Measurements from ENCODE around the gene GRK5. TPM values are rescaled to one million over a fixed set of nuclear protein-coding genes. Genes with fewer than 3 reads are reported as not detected.

GRK5 gene
- total and polyA plus RNA-seq, 12 donors = 9.3 to 96.4 (median 21.5) TPM

DNA sequence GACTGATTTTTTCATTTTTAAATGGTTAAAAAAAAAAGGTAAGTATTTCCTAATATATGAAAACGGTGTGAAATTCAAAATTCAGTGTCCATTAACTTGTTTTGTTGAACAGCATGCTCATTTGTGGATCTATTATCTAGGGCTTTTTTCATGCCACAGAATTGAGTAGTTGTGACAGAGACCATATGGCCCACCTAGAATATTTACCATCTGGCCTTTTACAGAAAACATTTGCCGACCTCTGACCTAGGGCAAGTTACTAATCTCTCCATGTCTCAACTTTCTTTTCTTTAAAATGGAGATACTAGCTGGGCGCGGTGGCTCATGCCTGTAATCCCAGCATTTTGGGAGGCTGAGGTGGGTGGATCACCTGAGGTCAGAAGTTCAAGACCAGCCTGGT lies 41.3 kb downstream of the GRK5 start:
- no peak overlapping the region for H3K27ac ChIP-seq
- 89 to 94% (median 93%) methylated on average over 4 of the region's 4 CpGs for WGBS, 4 donors

DNA sequence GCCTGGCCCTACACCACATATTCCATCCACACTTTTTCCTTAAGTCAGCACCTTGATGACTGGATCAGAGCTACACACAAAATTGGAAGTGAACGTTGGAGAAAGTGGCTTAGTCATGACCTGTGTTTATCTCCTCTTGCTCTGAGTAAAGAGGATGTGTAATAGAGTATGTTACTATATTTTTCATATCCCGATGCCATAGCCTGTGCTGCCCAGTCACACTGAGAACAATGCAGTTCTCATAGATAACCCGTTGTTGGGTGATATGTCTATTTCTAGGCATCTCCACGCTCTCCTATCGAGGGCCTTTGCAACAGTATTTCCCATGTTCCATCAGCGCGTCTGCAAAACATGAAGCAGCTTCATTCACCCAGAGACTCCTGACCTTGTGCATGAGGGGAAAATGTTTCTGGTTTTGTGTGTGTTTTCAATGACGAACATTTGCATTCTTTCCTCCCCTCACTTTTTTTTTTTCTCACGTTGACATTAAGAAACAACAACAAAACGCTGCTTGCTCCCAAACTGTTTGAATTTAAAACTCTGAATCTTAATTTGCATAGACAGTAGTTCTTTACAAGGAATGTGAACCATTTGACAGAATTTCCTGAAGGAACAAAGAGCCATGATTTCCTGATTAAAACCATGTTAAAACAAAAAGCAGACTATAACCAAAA lies 43.4 kb downstream of the GRK5 start:
- H3K4me3 ChIP-seq = no peak overlapping the region
- peaks cover 31 to 62% of the 10 kb centered on the region in 2 donors for H3K4me1 ChIP-seq (replicated peaks in 1 of 2)
- peak overlapping the region; percentile 18 to 94 (median 63) for H3K27ac ChIP-seq
- H3K36me3 ChIP-seq (replicated peaks in 1 of 2) = no peaks in the 10 kb centered on the region
- DNase-seq = peak in 2 of 7 donors; percentile 37 to 41
- no peaks in the 10 kb centered on the region for H3K9me3 ChIP-seq (replicated peaks in 1 of 3)
- TF ChIP-seq, protein P1, sequence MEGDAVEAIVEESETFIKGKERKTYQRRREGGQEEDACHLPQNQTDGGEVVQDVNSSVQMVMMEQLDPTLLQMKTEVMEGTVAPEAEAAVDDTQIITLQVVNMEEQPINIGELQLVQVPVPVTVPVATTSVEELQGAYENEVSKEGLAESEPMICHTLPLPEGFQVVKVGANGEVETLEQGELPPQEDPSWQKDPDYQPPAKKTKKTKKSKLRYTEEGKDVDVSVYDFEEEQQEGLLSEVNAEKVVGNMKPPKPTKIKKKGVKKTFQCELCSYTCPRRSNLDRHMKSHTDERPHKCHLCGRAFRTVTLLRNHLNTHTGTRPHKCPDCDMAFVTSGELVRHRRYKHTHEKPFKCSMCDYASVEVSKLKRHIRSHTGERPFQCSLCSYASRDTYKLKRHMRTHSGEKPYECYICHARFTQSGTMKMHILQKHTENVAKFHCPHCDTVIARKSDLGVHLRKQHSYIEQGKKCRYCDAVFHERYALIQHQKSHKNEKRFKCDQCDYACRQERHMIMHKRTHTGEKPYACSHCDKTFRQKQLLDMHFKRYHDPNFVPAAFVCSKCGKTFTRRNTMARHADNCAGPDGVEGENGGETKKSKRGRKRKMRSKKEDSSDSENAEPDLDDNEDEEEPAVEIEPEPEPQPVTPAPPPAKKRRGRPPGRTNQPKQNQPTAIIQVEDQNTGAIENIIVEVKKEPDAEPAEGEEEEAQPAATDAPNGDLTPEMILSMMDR (IDR thresholded peaks at IDR 0.05) = no peak
- no peak for TF ChIP-seq POLR2A (IDR thresholded peaks at IDR 0.05)
- no peaks in the 10 kb centered on the region for H3K27me3 ChIP-seq
- WGBS, 4 donors = 30 to 43% (median 39%) methylated on average over 10 of the region's 10 CpGs
- intact Hi-C loops (cut with DNase I) = no loop called here

More for the DNA sequence above, 41.3 kb downstream of the GRK5 start:
- intact Hi-C loops (cut with DNase I) = no loop called here
- no peak for TF ChIP-seq POLR2A (IDR thresholded peaks at IDR 0.05)
- TF ChIP-seq, protein P1 (IDR thresholded peaks at IDR 0.05) = no peak
- H3K27me3 ChIP-seq = no peaks in the 10 kb centered on the region
- no peaks in the 10 kb centered on the region for H3K9me3 ChIP-seq (replicated peaks in 1 of 3)
- peaks cover 31 to 44% of the 10 kb centered on the region in 2 donors for H3K4me1 ChIP-seq (replicated peaks in 1 of 2)
- no peak for DNase-seq
- H3K4me3 ChIP-seq = no peak overlapping the region
- no peaks in the 10 kb centered on the region for H3K36me3 ChIP-seq (replicated peaks in 1 of 2)

DNA sequence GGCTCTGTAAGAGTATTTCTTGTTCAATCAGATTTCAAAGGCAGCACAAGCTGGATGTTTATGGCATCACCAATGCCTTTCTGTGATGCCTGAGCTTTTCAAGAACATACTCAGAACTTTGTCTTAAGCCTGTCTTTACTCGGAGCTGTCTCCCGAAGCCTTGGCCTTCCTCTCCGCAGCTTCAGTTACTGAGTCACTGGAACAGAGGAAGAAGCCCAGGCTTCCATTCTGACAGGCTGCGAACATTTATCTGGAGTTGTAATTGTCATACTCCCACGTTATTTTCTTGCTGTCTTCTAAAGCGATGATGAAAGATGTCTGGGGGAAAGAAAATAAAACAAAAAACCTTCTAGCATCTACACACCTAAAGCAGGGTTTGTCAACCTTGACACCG lies 43.9 kb downstream of the GRK5 start:
- no peaks in the 10 kb centered on the region for H3K27me3 ChIP-seq
- H3K4me3 ChIP-seq = no peak overlapping the region
- TF ChIP-seq, protein P1 (IDR thresholded peaks at IDR 0.05) = no peak
- TF ChIP-seq POLR2A (IDR thresholded peaks at IDR 0.05) = peak in 1 of 2 donors; percentile 36
- H3K27ac ChIP-seq = peak overlapping the region; percentile 18 to 94 (median 63)
- H3K9me3 ChIP-seq (replicated peaks in 1 of 3) = no peaks in the 10 kb centered on the region
- peak in 5 of 7 donors; percentile 57 to 78 (median 72) for DNase-seq
- no peaks in the 10 kb centered on the region for H3K36me3 ChIP-seq (replicated peaks in 1 of 2)
- H3K4me1 ChIP-seq (replicated peaks in 1 of 2) = peaks cover 31 to 62% of the 10 kb centered on the region in 2 donors
- 23 to 42% (median 25%) methylated on average over 7 of the region's 7 CpGs for WGBS, 4 donors
- intact Hi-C loops (cut with DNase I) = no loop called here

DNA sequence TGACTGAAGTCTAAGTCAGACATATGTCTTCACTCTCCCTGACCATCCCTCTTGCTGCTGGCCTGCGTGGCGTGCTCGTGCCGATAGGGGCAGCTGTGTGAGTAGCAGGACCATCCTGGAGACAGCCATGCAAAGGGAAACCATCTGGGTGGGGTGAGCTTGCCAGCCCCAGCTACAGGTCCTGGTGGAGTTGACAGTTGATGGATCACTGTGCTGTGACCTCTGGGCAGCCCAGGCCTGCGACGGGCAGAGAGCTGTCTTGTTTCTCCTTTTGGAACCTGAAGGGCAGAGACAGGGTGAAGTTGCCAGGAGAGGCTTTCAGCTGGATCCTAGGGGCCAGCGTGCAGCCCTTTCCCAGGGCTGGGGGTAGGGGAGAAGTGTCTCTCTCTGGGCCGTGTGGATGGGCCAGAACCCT lies 44.7 kb downstream of the GRK5 start:
- intact Hi-C loops (cut with DNase I) = no loop called here
- peak overlapping the region in 4 of 5 donors; percentile 63 to 94 (median 82) for H3K27ac ChIP-seq
- TF ChIP-seq, protein P1 (IDR thresholded peaks at IDR 0.05) = peak in 1 of 6 experiments; percentile 13
- TF ChIP-seq POLR2A (IDR thresholded peaks at IDR 0.05) = no peak
- no peaks in the 10 kb centered on the region for H3K9me3 ChIP-seq (replicated peaks in 1 of 3)
- H3K36me3 ChIP-seq (replicated peaks in 1 of 2) = no peaks in the 10 kb centered on the region
- H3K4me1 ChIP-seq (replicated peaks in 1 of 2) = peaks cover 31 to 62% of the 10 kb centered on the region in 2 donors
- no peaks in the 10 kb centered on the region for H3K27me3 ChIP-seq
- 43 to 70% (median 69%) methylated on average over 6 to 8 of the region's 8 CpGs for WGBS, 4 donors
- H3K4me3 ChIP-seq = no peak overlapping the region
- peak in 3 of 7 donors; percentile 36 to 72 (median 44) for DNase-seq
